ENCODE data around the gene GRIN2D.

Gene GRIN2D

DNA sequence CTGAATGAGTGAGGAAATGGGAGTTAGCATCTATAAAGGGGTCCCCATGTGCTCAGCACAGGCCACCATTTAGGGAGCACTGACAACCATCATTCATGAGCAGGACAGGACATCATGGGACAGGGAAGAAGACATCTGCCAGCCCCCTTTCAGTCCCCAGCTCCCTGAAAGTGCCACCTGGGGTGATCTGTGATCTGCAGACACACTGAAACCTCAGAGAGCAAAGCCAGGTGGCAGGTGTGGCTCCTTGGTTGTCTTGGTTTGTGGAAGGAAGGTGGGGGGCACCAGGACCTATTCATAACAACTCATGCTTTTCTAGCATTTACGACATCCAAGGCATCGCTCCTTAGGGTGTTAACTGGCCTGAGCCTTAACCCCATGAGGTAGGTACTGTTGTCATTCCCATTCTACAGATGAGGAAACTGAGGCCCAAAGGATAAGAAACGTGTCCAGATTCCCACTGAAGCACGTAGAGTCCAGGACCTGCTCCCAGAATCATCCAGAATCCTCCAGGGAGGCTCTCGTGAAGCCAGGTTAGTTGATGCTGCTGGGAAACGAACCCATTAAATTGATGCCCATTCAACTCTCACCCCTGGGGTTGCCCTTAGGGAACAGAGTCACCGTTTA is 7.9 kb upstream of the GRIN2D start:
- no peak overlapping the region for H3K4me2 ChIP-seq (ENCODE audit: low read length)
- H3K9me3 ChIP-seq (ENCODE audit: insufficient read depth, low read depth, low read length): no peaks in the 10 kb centered on the region
- H3K27ac ChIP-seq (ENCODE audit: low read depth, low read length): no peak overlapping the region
- H3K14ac ChIP-seq (ENCODE audit: low read length): no peak overlapping the region
- peaks cover 65 to 78% of the 10 kb centered on the region in 2 experiments for H3K36me3 ChIP-seq (ENCODE audit: control insufficient read depth in 1 of 2, insufficient read depth in 2 of 2, low read length in 2 of 2)
- no peak overlapping the region for H2AK5ac ChIP-seq (ENCODE audit: low read length)
- H3K4me1 ChIP-seq (ENCODE audit: control insufficient read depth in 1 of 2, insufficient read depth in 2 of 2, low read length in 2 of 2): no peaks in the 10 kb centered on the region
- no peak overlapping the region for H2BK120ac ChIP-seq (ENCODE audit: insufficient read depth, low read length, poor library complexity)
- H3K4ac ChIP-seq (ENCODE audit: low read depth, low read length): no peak overlapping the region
- H3K79me1 ChIP-seq (ENCODE audit: low read length): peaks cover 4% of the 10 kb centered on the region
- H3K23ac ChIP-seq (ENCODE audit: low read length): no peak overlapping the region
- no peak overlapping the region for H2AFZ ChIP-seq (ENCODE audit: insufficient read depth, low read length, poor library complexity)
- DNase-seq: no peak
- no CpG with 5 or more reads among the region's 7 CpGs for WGBS (ENCODE audit: extremely low coverage, insufficient coverage, insufficient read length)
- no peak overlapping the region for H2BK12ac ChIP-seq (ENCODE audit: low read length)
- H4K12ac ChIP-seq (ENCODE audit: low read depth, low read length): no peak overlapping the region
- H3K27me3 ChIP-seq (ENCODE audit: insufficient read depth, low read length): no peaks in the 10 kb centered on the region
- no peak overlapping the region for H2BK5ac ChIP-seq (ENCODE audit: low read depth, low read length, poor library complexity)
- no peak overlapping the region for H3K4me3 ChIP-seq (ENCODE audit: low read depth, low read length)
- H3K18ac ChIP-seq (ENCODE audit: low read length): no peak overlapping the region
- H4K91ac ChIP-seq (ENCODE audit: low read depth, low read length): no peak overlapping the region
- peaks cover 7% of the 10 kb centered on the region for H3K79me2 ChIP-seq (ENCODE audit: control insufficient read depth, insufficient read depth, low read length, poor library complexity)
- H3K9ac ChIP-seq (ENCODE audit: low read length): peak overlapping the region; percentile 45
- H4K8ac ChIP-seq (ENCODE audit: low read depth, low read length): no peak overlapping the region

DNA sequence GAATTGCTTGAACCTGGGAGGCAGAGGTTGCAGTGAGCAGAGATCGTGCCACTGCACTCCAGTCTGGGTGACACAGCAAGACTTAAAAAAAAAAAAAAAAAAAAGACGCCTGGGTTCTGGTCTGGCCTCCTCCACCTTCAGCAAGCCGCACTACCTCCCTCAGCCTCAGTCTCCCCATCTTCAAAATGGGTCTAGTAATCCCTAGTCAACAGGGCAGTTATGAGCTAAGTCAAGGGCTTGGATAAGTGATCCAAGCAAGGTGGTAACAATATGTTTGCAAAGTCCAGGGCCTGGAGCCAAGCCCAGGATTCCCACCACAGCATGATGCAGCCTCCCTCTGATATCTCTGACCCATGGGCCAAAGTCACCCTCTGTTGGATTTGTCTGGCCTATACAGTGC is 6.5 kb upstream of the GRIN2D start:
- Histone ChIP-seq H2AK5ac (ENCODE audit: low read length) (no peak overlapping the region), H3K79me2 (ENCODE audit: control insufficient read depth, insufficient read depth, low read length, poor library complexity) (peaks cover 14% of the 10 kb centered on the region), H3K27ac (ENCODE audit: low read depth, low read length) (no peak overlapping the region), H3K4me3 (ENCODE audit: low read depth, low read length) (no peak overlapping the region), H3K36me3 (ENCODE audit: control insufficient read depth in 1 of 2, insufficient read depth in 2 of 2, low read length in 2 of 2) (peaks cover 60 to 67% of the 10 kb centered on the region in 2 experiments), H4K91ac (ENCODE audit: low read depth, low read length) (no peak overlapping the region), H3K14ac (ENCODE audit: low read length) (no peak overlapping the region), H2AFZ (ENCODE audit: insufficient read depth, low read length, poor library complexity) (no peak overlapping the region), H3K23ac (ENCODE audit: low read length) (no peak overlapping the region), H2BK12ac (ENCODE audit: low read length) (no peak overlapping the region), H3K9ac (ENCODE audit: low read length) (no peak overlapping the region), H4K12ac (ENCODE audit: low read depth, low read length) (no peak overlapping the region), H3K27me3 (ENCODE audit: insufficient read depth, low read length) (no peaks in the 10 kb centered on the region), H3K4me2 (ENCODE audit: low read length) (no peak overlapping the region), H3K18ac (ENCODE audit: low read length) (no peak overlapping the region), H3K79me1 (ENCODE audit: low read length) (peaks cover 11% of the 10 kb centered on the region), H3K4ac (ENCODE audit: low read depth, low read length) (no peak overlapping the region), H3K9me3 (ENCODE audit: insufficient read depth, low read depth, low read length) (no peaks in the 10 kb centered on the region), H3K4me1 (ENCODE audit: control insufficient read depth in 1 of 2, insufficient read depth in 2 of 2, low read length in 2 of 2) (no peaks in the 10 kb centered on the region), H2BK120ac (ENCODE audit: insufficient read depth, low read length, poor library complexity) (no peak overlapping the region), H4K8ac (ENCODE audit: low read depth, low read length) (no peak overlapping the region), H2BK5ac (ENCODE audit: low read depth, low read length, poor library complexity) (no peak overlapping the region)
- WGBS (ENCODE audit: extremely low coverage, insufficient coverage, insufficient read length): no CpG with 5 or more reads among the region's 3 CpGs
- DNase-seq: no peak

- Histone ChIP-seq H3K9ac (ENCODE audit: low read length) (peak overlapping the region; percentile 92), H3K23ac (ENCODE audit: low read length) (no peak overlapping the region), H3K4me3 (ENCODE audit: low read depth, low read length) (peak overlapping the region; percentile 90), H2BK5ac (ENCODE audit: low read depth, low read length, poor library complexity) (peak overlapping the region; percentile 92), H2BK120ac (ENCODE audit: insufficient read depth, low read length, poor library complexity) (peak overlapping the region; percentile 85), H2BK12ac (ENCODE audit: low read length) (peak overlapping the region; percentile 10), H3K36me3 (ENCODE audit: control insufficient read depth in 1 of 2, insufficient read depth in 2 of 2, low read length in 2 of 2) (peaks cover 30 to 35% of the 10 kb centered on the region in 2 experiments), H3K18ac (ENCODE audit: low read length) (peak overlapping the region; percentile 89), H3K79me1 (ENCODE audit: low read length) (peaks cover 27% of the 10 kb centered on the region), H2AFZ (ENCODE audit: insufficient read depth, low read length, poor library complexity) (peak overlapping the region; percentile 9), H2AK5ac (ENCODE audit: low read length) (peak overlapping the region; percentile 89), H3K9me3 (ENCODE audit: insufficient read depth, low read depth, low read length) (peaks cover 2% of the 10 kb centered on the region), H4K12ac (ENCODE audit: low read depth, low read length) (peak overlapping the region; percentile 74), H3K27ac (ENCODE audit: low read depth, low read length) (peak overlapping the region; percentile 60), H3K14ac (ENCODE audit: low read length) (peak overlapping the region; percentile 97), H3K4ac (ENCODE audit: low read depth, low read length) (peak overlapping the region; percentile 95), H3K4me2 (ENCODE audit: low read length) (peak overlapping the region; percentile 90), H3K4me1 (ENCODE audit: control insufficient read depth in 1 of 2, insufficient read depth in 2 of 2, low read length in 2 of 2) (peaks cover 8 to 15% of the 10 kb centered on the region in 2 experiments), H3K27me3 (ENCODE audit: insufficient read depth, low read length) (peaks cover 12% of the 10 kb centered on the region), H4K91ac (ENCODE audit: low read depth, low read length) (peak overlapping the region; percentile 97), H4K8ac (ENCODE audit: low read depth, low read length) (peak overlapping the region; percentile 82), H3K79me2 (ENCODE audit: control insufficient read depth, insufficient read depth, low read length, poor library complexity) (peaks cover 18% of the 10 kb centered on the region)
- WGBS (ENCODE audit: extremely low coverage, insufficient coverage, insufficient read length): no CpG with 5 or more reads among the region's 24 CpGs
- peak; percentile 68 to 74 for DNase-seq
Measured at GRCh38 chr19:48390188-48391099, 3.0 kb upstream of the GRIN2D start.

- Histone ChIP-seq H3K4ac (ENCODE audit: low read depth, low read length) (peak within 1 kb of the TSS; percentile 95), H3K9ac (ENCODE audit: low read length) (peak within 1 kb of the TSS; percentile 92), H3K36me3 (ENCODE audit: control insufficient read depth in 1 of 2, insufficient read depth in 2 of 2, low read length in 2 of 2) (peaks cover 22 to 27% of the 10 kb centered on the region in 2 experiments), H2BK5ac (ENCODE audit: low read depth, low read length, poor library complexity) (peak within 1 kb of the TSS; percentile 92), H3K4me2 (ENCODE audit: low read length) (peak within 1 kb of the TSS; percentile 90), H3K14ac (ENCODE audit: low read length) (peak within 1 kb of the TSS; percentile 97), H4K12ac (ENCODE audit: low read depth, low read length) (peak within 1 kb of the TSS; percentile 74), H3K27me3 (ENCODE audit: insufficient read depth, low read length) (peaks cover 18% of the 10 kb centered on the region), H2AFZ (ENCODE audit: insufficient read depth, low read length, poor library complexity) (peak within 1 kb of the TSS; percentile 9), H3K23ac (ENCODE audit: low read length) (no peak within 1 kb of the TSS), H3K4me3 (ENCODE audit: low read depth, low read length) (peak within 1 kb of the TSS; percentile 90), H2BK120ac (ENCODE audit: insufficient read depth, low read length, poor library complexity) (peak within 1 kb of the TSS; percentile 85), H4K8ac (ENCODE audit: low read depth, low read length) (peak within 1 kb of the TSS; percentile 82), H4K91ac (ENCODE audit: low read depth, low read length) (peak within 1 kb of the TSS; percentile 97), H3K27ac (ENCODE audit: low read depth, low read length) (peak within 1 kb of the TSS; percentile 60), H3K79me1 (ENCODE audit: low read length) (peaks cover 27% of the 10 kb centered on the region), H2BK12ac (ENCODE audit: low read length) (peak within 1 kb of the TSS; percentile 10), H2AK5ac (ENCODE audit: low read length) (peak within 1 kb of the TSS; percentile 89), H3K4me1 (ENCODE audit: control insufficient read depth in 1 of 2, insufficient read depth in 2 of 2, low read length in 2 of 2) (peaks cover 11 to 18% of the 10 kb centered on the region in 2 experiments), H3K9me3 (ENCODE audit: insufficient read depth, low read depth, low read length) (peaks cover 2% of the 10 kb centered on the region), H3K79me2 (ENCODE audit: control insufficient read depth, insufficient read depth, low read length, poor library complexity) (peaks cover 18% of the 10 kb centered on the region), H3K18ac (ENCODE audit: low read length) (peak within 1 kb of the TSS; percentile 89)
- WGBS (ENCODE audit: extremely low coverage, insufficient coverage, insufficient read length): no CpG with 5 or more reads among the region's 42 CpGs
- DNase-seq: peak; percentile 66 to 79
Measured at GRCh38 chr19:48391100-48392005, 2.1 kb upstream of the GRIN2D start, which contains the start of gene KDELR1. Gene KDELR1, minus strand, starts transcription at chr19:48391551. Its CDS starts 193 bp downstream, at chr19:48391358.
